ACC112 (cell line): Measurements from ENCODE around the gene FAM81A.
"Not testable (repeated sequence)": the region's sequence is repeated elsewhere in the genome, so short reads cannot be mapped to it uniquely, and the experiment has no call there.

Source experiments
- H2AFZ ChIP-seq: fragments of 200-600 bp; sonication (generic); one replicate; pipeline ENCODE4 v1.6.0; 2017; ENCODE audit warnings: antibody characterized with exemption, low read length; ENCODE audit not compliant: unreplicated experiment
- H3K27ac ChIP-seq: fragments of 200-600 bp; sonication (generic); 2 replicates; pipeline ENCODE4 v1.5.1; 2014; ENCODE audit warnings: low read depth, mild to moderate bottlenecking, antibody characterized with exemption, low read length, moderate library complexity
- H3K27me3 ChIP-seq: fragments of 200-600 bp; sonication (generic); 2 replicates; pipeline ENCODE4 v1.6.1; 2014; ENCODE audit warnings: mild to moderate bottlenecking, antibody characterized with exemption, low read length, moderate library complexity, mixed read lengths; ENCODE audit not compliant: insufficient read depth
- H3K36me3 ChIP-seq: fragments of 200-600 bp; sonication (generic); 2 replicates; pipeline ENCODE4 v1.6.1; 2016; ENCODE audit warnings: mild to moderate bottlenecking, antibody characterized with exemption, low read length, moderate library complexity, mixed read lengths; ENCODE audit not compliant: insufficient read depth
- H3K4me1 ChIP-seq: fragments of 200-600 bp; sonication (generic); one replicate; pipeline ENCODE4 v1.6.1; 2016; ENCODE audit warnings: low read length, mixed read lengths; ENCODE audit not compliant: insufficient read depth, unreplicated experiment, control insufficient read depth
- H3K4me3 ChIP-seq: fragments of 200-600 bp; sonication (generic); 2 replicates; pipeline ENCODE4 v1.5.1; 2014; ENCODE audit warnings: mild to moderate bottlenecking, low read depth, low read length
- H3K79me2 ChIP-seq: fragments of 200-600 bp; sonication (generic); one replicate; pipeline ENCODE4 v1.6.0; 2016; ENCODE audit warnings: low read length; ENCODE audit not compliant: control insufficient read depth, unreplicated experiment, insufficient read depth

FAM81A gene

DNA sequence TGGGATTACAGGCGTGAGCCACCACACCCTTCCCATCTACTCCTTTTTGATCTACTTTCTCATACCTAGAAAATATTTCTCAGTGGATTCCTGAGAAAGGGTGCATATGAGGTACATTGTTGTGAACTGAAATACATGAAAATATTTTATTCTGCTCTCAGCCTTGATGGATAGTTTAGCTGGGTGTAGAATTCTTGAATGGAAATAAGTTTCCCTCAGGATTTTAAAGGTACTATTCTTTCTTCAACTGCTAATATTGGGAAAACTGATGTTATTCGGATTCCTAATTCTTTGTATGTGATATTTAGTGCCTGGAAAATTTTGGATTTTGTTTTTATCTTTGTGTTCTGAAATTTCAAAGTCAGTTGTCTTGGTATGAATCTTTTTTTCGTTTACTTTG is 9.1 kb upstream of the FAM81A start:
- not testable (repeated sequence) for H3K4me1 ChIP-seq, H2AFZ ChIP-seq

DNA sequence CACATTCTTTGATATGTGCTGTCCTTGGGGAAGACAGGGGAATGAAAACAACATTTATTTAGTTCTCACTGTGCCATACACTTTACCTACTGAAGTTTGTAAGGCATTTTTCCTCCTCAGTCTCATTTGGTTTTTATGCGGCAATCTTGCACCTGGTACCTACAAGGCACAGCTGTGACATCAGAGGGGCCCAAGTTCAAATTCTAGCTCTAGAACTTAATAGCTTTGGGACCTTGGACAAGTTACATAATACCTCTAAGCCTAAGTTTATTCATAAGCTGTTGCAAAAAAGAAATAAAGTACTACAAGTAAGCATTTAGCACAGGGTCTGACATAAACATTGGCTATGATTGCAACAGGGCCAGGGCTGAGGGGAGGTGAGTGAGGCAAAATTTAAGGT is 5.6 kb upstream of the FAM81A start:
- H3K4me1 ChIP-seq = peaks cover under 1% of the 10 kb centered on the region

More for the DNA sequence above, 9.1 kb upstream of the FAM81A start:
- not testable (repeated sequence) for H3K4me3 ChIP-seq, H3K27ac ChIP-seq, H3K79me2 ChIP-seq, H3K36me3 ChIP-seq
- peaks cover 32% of the 10 kb centered on the region for H3K27me3 ChIP-seq

DNA sequence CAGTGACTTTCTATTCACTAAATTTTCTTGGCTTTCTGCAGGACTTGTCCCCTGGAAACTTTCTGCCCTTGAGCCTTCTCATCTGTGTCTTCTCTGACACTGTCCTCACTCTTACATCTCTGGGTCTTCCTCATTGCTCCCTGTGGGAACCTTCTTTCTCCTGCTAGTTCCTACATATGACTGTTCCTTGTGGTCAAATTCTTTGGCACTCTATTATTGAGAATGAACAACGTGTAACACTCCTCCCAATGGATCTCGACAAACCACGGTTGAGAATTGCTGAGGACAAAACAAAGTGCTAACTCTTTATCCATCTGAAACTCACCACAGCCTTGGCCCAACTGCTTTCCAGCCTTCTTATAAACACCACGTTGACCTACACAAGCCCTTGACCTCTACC is 3.5 kb upstream of the FAM81A start:
- H3K4me1 ChIP-seq = peaks cover 7% of the 10 kb centered on the region
- no peaks in the 10 kb centered on the region for H3K79me2 ChIP-seq
- no peak overlapping the region for H3K4me3 ChIP-seq
- H3K36me3 ChIP-seq = no peaks in the 10 kb centered on the region
- H3K27me3 ChIP-seq = peaks cover 62% of the 10 kb centered on the region
- H2AFZ ChIP-seq = no peak overlapping the region
- no peak overlapping the region for H3K27ac ChIP-seq

More for the DNA sequence above, 5.6 kb upstream of the FAM81A start:
- H3K4me3 ChIP-seq = no peak overlapping the region
- H3K36me3 ChIP-seq = no peaks in the 10 kb centered on the region
- no peaks in the 10 kb centered on the region for H3K79me2 ChIP-seq
- H3K27me3 ChIP-seq = peaks cover 45% of the 10 kb centered on the region
- no peak overlapping the region for H2AFZ ChIP-seq
- no peak overlapping the region for H3K27ac ChIP-seq

DNA sequence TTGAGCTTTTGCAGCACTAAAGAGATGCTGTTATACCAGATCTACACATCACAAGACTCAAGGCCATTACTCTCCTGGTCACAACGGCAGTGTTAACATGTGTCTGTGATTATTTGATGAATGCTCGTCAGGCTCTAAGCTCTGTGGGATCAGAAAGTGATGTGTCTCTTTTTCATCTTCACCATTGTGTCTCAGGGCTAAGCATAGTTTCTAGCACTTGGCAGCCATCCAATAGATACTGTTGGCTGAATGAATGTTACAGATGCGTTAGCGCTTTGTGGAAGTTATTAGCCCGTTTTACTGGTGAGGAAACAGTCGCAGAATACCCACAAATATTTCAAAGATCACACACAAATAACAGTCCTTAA is 1.2 kb upstream of the FAM81A start:
- Histone ChIP-seq H2AFZ (no peak overlapping the region), H3K36me3 (no peaks in the 10 kb centered on the region), H3K4me1 (peaks cover 7% of the 10 kb centered on the region), H3K27me3 (peaks cover 74% of the 10 kb centered on the region), H3K79me2 (no peaks in the 10 kb centered on the region), H3K4me3 (peak overlapping the region; percentile 72; the same call in 1 of the 2 replicates), H3K27ac (no peak overlapping the region)

DNA sequence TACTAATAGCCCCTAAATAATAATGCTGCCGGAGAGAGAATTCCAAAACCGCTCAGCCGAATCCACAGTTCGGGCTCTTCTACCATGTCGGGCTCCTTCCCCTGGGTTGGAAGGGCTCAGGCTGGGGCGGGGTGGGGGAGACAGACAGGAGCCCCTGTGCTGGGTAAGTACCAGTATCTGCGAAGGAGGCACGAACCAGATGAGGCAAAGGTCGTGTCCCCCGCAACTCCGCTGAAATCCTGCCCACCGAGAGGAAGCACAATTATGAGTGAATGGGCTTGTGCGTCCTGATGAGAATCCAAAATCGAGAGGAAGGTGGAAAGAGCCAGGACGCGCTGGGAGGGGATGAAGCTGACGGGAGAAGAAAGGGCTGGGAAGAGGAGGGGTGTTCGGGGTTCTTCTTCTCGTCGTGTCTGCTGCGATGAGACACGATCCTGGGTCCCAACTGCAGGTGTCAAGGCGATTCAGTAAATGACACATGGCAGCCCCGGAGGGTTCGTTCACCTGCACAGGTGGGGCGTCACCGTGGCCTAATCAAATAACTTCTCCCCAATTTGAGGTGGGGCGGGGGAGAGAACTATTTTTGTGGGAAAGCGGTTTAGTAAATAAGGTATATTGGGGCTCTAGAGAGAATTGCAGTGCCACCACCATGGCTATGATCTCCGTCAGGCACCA is 707 bp upstream of the FAM81A start:
- no peaks in the 10 kb centered on the region for H3K79me2 ChIP-seq
- no peaks in the 10 kb centered on the region for H3K36me3 ChIP-seq
- peaks cover 70% of the 10 kb centered on the region for H3K27me3 ChIP-seq
- H2AFZ ChIP-seq = no peak overlapping the region
- no peak overlapping the region for H3K27ac ChIP-seq
- peaks cover 7% of the 10 kb centered on the region for H3K4me1 ChIP-seq
- peak overlapping the region; percentile 72 for H3K4me3 ChIP-seq

DNA sequence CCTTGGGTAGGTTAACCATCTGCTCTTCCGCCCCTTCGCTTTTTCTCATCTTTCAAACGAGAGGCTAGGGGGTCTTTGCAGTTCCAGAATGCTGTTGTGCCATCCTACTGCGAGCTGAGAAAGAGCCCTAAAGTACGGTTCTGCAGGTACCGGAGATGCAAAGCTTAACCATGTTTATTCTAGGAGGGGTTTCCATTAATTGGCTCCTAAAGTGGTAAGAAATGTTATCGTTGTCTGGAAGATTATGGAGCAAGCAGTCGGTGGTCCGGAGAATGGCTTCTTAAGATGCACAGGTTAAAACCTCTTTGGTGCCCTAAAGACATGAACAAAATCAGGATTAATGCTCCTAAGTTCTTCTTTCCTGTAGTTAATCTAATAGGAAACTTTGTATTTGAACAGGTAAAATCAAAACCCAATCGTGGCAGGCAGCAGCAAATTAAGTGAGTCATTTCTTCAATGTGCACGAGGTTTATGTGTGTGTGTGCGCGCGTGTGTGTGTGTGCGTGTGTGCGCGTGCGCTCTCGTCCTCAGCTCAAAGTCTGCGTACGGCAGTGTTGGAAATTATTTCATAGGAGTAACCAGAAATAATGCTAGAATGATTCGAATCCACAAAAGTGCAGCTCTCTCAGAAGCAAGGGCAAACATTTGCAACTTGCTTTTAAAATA is 772 bp downstream of the FAM81A start:
- no peaks in the 10 kb centered on the region for H3K79me2 ChIP-seq
- peak overlapping the region; percentile 72 for H2AFZ ChIP-seq
- peaks cover 66% of the 10 kb centered on the region for H3K27me3 ChIP-seq
- H3K4me3 ChIP-seq = peak overlapping the region; percentile 79
- peaks cover 7% of the 10 kb centered on the region for H3K4me1 ChIP-seq
- H3K36me3 ChIP-seq = no peaks in the 10 kb centered on the region
- H3K27ac ChIP-seq = no peak overlapping the region

DNA sequence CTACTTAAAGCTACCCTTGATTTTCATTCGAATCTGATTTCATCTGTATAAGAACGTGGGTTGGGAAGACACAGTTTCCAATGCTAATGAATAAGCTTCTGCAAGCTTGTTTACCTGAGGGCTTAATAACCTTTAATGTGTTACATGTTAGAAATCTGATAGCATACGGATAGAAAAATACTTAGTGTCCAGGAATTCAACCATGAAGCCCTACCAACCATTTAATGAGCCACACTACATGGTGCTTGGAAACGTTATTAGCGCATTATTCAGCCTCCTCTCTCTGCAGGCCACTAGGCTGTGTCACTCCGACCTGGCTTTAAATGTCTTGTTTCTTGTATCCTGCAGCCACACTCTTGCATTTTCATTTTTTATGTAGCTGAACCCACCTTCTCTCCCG is 1.6 kb downstream of the FAM81A start:
- H3K36me3 ChIP-seq = no peaks in the 10 kb centered on the region
- H3K27me3 ChIP-seq = peaks cover 58% of the 10 kb centered on the region
- H3K4me1 ChIP-seq = peaks cover 7% of the 10 kb centered on the region
- H3K79me2 ChIP-seq = no peaks in the 10 kb centered on the region
- H3K4me3 ChIP-seq = no peak overlapping the region
- no peak overlapping the region for H3K27ac ChIP-seq
- no peak overlapping the region for H2AFZ ChIP-seq

DNA sequence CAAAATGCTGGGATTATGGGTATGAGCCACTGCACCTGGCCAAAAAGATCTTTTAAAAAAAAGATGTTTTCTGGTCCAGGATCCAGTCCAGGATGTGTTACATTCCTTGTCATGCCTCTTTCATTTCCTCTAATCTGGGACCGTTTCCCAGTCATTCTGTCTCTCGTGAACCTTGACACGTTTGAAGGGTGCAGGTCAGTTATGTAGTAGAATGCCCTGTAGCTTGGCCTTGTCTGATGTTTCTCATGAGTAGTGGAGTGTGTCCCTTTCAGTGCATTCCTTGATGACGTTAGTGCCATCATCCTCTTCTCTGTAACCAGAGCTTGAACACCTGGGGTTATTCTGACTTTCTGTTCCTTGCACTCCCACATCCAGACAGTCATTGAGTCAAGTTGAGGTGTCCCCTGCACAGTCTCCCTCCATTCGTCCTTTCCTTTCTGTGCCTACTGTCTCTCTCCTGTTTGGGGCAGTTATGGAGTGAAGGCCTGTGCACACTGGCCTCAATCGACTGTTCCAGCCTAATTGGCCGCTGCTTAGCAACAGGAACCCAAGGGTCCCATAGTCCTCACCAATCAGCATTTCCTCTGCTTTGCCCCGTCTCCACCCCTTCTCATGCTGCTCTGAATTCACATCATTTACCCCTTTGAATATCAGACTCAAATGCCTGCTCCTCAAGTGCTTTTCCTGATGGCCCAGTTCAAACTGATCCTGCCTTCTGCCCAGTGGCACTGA is 5.5 kb downstream of the FAM81A start:
- no peak overlapping the region for H3K4me3 ChIP-seq
- no peaks in the 10 kb centered on the region for H3K36me3 ChIP-seq
- H2AFZ ChIP-seq = no peak overlapping the region
- no peaks in the 10 kb centered on the region for H3K79me2 ChIP-seq
- H3K27ac ChIP-seq = no peak overlapping the region
- H3K27me3 ChIP-seq = peaks cover 23% of the 10 kb centered on the region
- H3K4me1 ChIP-seq = peaks cover 2% of the 10 kb centered on the region

DNA sequence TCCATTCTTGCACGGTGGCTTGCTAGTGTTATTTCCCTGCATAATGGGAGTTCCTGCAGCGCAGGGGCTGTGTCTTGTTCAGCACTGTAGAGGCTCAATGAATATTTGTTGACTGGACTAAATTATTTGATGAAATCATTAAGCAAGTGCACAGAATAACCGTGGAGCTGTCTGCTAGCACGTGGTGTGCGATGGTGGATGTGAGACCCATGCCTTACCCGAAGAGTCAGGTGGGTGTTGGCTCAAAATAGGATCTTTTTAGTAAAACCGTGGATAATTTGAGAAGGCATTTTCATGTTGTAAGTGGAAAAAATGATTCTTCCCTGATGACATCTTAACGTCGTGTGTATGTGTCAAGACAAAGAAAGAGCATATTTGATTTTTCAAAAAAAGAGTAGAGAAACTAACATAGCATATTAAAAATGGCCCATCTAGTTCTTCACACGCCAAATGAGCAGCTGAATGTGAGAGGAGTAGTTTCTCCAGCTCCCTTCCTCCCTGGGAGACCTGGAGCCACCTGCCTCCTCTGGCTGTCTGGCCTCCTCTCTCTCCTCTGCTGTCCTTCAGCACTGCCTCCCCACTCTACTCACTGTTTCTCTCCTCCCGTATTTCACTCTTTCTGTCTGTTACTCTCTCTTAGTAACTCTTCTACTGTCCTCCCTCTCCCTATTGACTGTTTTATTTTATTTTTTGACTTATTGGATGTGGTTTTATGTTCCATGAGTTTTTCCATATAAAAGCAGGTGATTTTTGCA is 6.3 kb downstream of the FAM81A start:
- Histone ChIP-seq H3K4me3 (no peak overlapping the region), H3K36me3 (no peaks in the 10 kb centered on the region), H3K79me2 (no peaks in the 10 kb centered on the region), H3K27ac (no peak overlapping the region), H2AFZ (no peak overlapping the region), H3K27me3 (peaks cover 16% of the 10 kb centered on the region; the same call in 1 of the 2 replicates), H3K4me1 (no peaks in the 10 kb centered on the region)

DNA sequence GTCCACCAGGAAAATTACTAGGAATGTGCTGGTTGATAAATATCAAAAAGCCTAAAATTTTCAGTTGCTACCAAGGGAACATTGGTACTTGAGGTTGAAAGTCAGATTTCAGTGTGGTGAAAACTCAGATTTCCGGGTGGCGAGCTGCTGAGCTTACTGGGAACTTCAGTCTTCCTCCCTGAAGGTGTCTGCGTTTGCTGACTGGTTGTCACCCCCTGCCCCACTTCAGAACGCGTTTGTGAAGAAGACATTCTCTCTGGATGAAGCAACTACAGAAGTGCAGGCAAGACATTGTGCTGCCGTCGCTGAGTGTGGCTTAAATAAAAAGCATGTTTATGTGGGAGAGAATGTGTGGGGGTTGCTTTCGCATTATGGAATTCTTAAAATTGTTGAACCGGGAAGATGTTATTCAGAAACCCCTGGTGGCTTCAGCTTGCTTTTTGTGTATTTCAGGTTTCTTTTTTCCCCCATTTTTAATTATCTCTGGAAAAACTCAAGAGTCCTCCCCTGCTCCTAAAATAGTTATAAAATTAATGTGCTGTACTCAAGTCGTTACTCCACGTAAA is 7.1 kb downstream of the FAM81A start:
- H3K36me3 ChIP-seq = no peaks in the 10 kb centered on the region
- no peaks in the 10 kb centered on the region for H3K4me1 ChIP-seq
- H3K27ac ChIP-seq = no peak overlapping the region
- no peak overlapping the region for H2AFZ ChIP-seq
- H3K27me3 ChIP-seq = peaks cover 8% of the 10 kb centered on the region; the same call in 1 of the 2 replicates
- no peaks in the 10 kb centered on the region for H3K79me2 ChIP-seq
- H3K4me3 ChIP-seq = no peak overlapping the region
